H1 (cell line): ENCODE results near the gene ITGB5. TPM values are rescaled to one million over a fixed set of nuclear protein-coding genes. Genes with fewer than 3 reads are reported as not detected.

ENCODE experiments used
- CTCF ChIA-PET: fragments of 300-600 bp; sonication (Branson Sonifier 250); formaldehyde crosslinking; loops from one replicate; lab custom pipeline; 2021; ENCODE audit not compliant: partially characterized antibody; lab: Charles Lee
- POLR2A ChIA-PET: fragments of 300-600 bp; sonication (Branson Sonifier 250); formaldehyde crosslinking; loops from one replicate; lab custom pipeline; 2021; ENCODE audit warnings: inconsistent platforms; ENCODE audit not compliant: partially characterized antibody; lab: Charles Lee
- DNase-seq, 2 experiments: peaks; one replicate each; pipeline versions ENCODE4 v3.0.0 to v3.0.0-alpha.2; 2010 to 2022; ENCODE audit warnings: low spot score in 2 of 2, low read depth in 1 of 2, mixed read lengths in 1 of 2
- FAIRE-seq: peaks from 2 replicates; lab custom pipeline; 2011; peaks lifted over from hg19 to GRCh38; lab: Jason Lieb, UNC
- H2AFZ ChIP-seq: 2 replicates; pipeline ENCODE4 v1.8.1; 2012; ENCODE audit warnings: low read length, inconsistent platforms
- H2AK5ac ChIP-seq: 2 replicates; pipeline ENCODE4 v1.6.1; 2013; ENCODE audit warnings: low read depth, low read length
- H2BK120ac ChIP-seq: replicated peaks from 2 replicates; pipeline ENCODE3; 2013; ENCODE audit warnings: low read depth, low read length, inconsistent platforms
- H2BK12ac ChIP-seq: 2 replicates; pipeline ENCODE4 v1.6.1; 2013; ENCODE audit warnings: low read depth, low read length
- H2BK15ac ChIP-seq: 2 replicates; pipeline ENCODE4 v1.6.1; 2013; ENCODE audit warnings: low read length
- H2BK20ac ChIP-seq: 2 replicates; pipeline ENCODE4 v1.6.1; 2013; ENCODE audit warnings: low read length
- H2BK5ac ChIP-seq: 2 replicates; pipeline ENCODE4 v1.6.1; 2013; ENCODE audit warnings: low read depth, low read length
- H3K14ac ChIP-seq: 2 replicates; pipeline ENCODE4 v1.6.1; 2013; ENCODE audit warnings: inconsistent platforms; ENCODE audit not compliant: insufficient read length
- H3K18ac ChIP-seq: 2 replicates; pipeline ENCODE4 v1.6.1; 2013; ENCODE audit warnings: low read length; ENCODE audit errors: extremely low read depth
- H3K23ac ChIP-seq: 2 replicates; pipeline ENCODE4 v1.6.1; 2013; ENCODE audit warnings: inconsistent platforms; ENCODE audit not compliant: insufficient read length
- H3K23me2 ChIP-seq: 2 replicates; pipeline ENCODE4 v1.6.1; 2013; ENCODE audit warnings: low read depth, low read length
- H3K27ac ChIP-seq: 2 replicates; pipeline ENCODE4 v1.6.1; 2011; ENCODE audit warnings: low read depth, low read length, inconsistent platforms
- H3K27me3 ChIP-seq, 4 experiments: replicated peaks in 1 of 4; 1 replicate in 1 of 4; 2 replicates in 3 of 4; pipeline versions ENCODE4 v1.6.1 to v1.8.1; 2011 to 2013; ENCODE audit warnings: low read length in 3 of 4, mild to moderate bottlenecking in 3 of 4, inconsistent platforms in 2 of 4, mixed read lengths in 2 of 4, moderate library complexity in 1 of 4; ENCODE audit not compliant: control insufficient read depth in 3 of 4, insufficient read depth in 3 of 4; ENCODE audit errors: extremely low read depth in 1 of 4
- H3K36me3 ChIP-seq, 4 experiments: 2 replicates each; pipeline versions ENCODE4 v1.6.1 to v1.8.1; 2011 to 2013; ENCODE audit warnings: mild to moderate bottlenecking in 4 of 4, low read length in 3 of 4, moderate library complexity in 2 of 4, control low read depth in 1 of 4, inconsistent platforms in 1 of 4; ENCODE audit not compliant: insufficient read depth in 4 of 4, control insufficient read depth in 2 of 4
- H3K4ac ChIP-seq: replicated peaks from 2 replicates; pipeline ENCODE3; 2013; ENCODE audit warnings: low read length, low read depth, mixed read lengths, inconsistent platforms; ENCODE audit not compliant: insufficient read length
- H3K4me1 ChIP-seq, 4 experiments: replicated peaks in 1 of 4; 1 replicate in 1 of 4; 2 replicates in 3 of 4; pipeline versions ENCODE4 v1.6.1 to v1.8.1; 2011 to 2013; ENCODE audit warnings: low read length in 3 of 4, inconsistent platforms in 2 of 4, mixed read lengths in 1 of 4; ENCODE audit not compliant: insufficient read depth in 4 of 4, control insufficient read depth in 3 of 4
- H3K4me2 ChIP-seq, 2 experiments: 2 replicates each; pipeline versions ENCODE4 v1.6.1 to v1.8.1; 2011 to 2013; ENCODE audit warnings: low read depth in 2 of 2, low read length in 2 of 2, control low read depth in 1 of 2, inconsistent platforms in 1 of 2, mild to moderate bottlenecking in 1 of 2; ENCODE audit not compliant: insufficient read depth in 1 of 2
- H3K4me3 ChIP-seq, 4 experiments: fragments of 200-600, 300-600 bp in 1 of 4; sonication (generic), shearing (Covaris generic), sonication (Bioruptor Twin) in 1 of 4; 2 replicates each; pipeline versions ENCODE4 v1.5.1 to v1.8.1; 2011 to 2016; ENCODE audit warnings: low read length in 4 of 4, low read depth in 3 of 4, control low read depth in 2 of 4, inconsistent platforms in 2 of 4, mild to moderate bottlenecking in 2 of 4, mixed read lengths in 1 of 4, moderate library complexity in 1 of 4; ENCODE audit not compliant: insufficient read depth in 2 of 4; ENCODE audit errors: extremely low read depth in 1 of 4
- H3K56ac ChIP-seq: replicated peaks from 2 replicates; pipeline ENCODE3; 2013; ENCODE audit warnings: low read depth, mild to moderate bottlenecking, mixed read lengths, low read length, inconsistent platforms; ENCODE audit not compliant: insufficient read length
- H3K79me1 ChIP-seq: 2 replicates; pipeline ENCODE4 v1.6.1; 2013; ENCODE audit warnings: low read depth, low read length, control low read depth
- H3K79me2 ChIP-seq, 2 experiments: 2 replicates each; pipeline versions ENCODE4 v1.6.1 to v1.8.1; 2012 to 2013; ENCODE audit warnings: low read length in 2 of 2, mild to moderate bottlenecking in 2 of 2, inconsistent platforms in 1 of 2; ENCODE audit not compliant: insufficient read depth in 2 of 2, control insufficient read depth in 1 of 2
- H3K9ac ChIP-seq, 4 experiments: replicated peaks in 1 of 4; 1 replicate in 1 of 4; 2 replicates in 3 of 4; pipeline versions ENCODE4 v1.6.1 to v1.8.1; 2011 to 2013; ENCODE audit warnings: low read depth in 3 of 4, low read length in 3 of 4, control low read depth in 2 of 4, mild to moderate bottlenecking in 2 of 4, moderate library complexity in 2 of 4, inconsistent platforms in 1 of 4; ENCODE audit errors: extremely low read depth in 1 of 4
- H3K9me3 ChIP-seq, 2 experiments: 2 replicates each; pipeline versions ENCODE4 v1.6.1 to v1.8.1; 2012 to 2013; ENCODE audit warnings: mild to moderate bottlenecking in 2 of 2, moderate library complexity in 2 of 2, control low read depth in 1 of 2, inconsistent platforms in 1 of 2, low read depth in 1 of 2, low read length in 1 of 2, mixed read lengths in 1 of 2; ENCODE audit not compliant: insufficient read depth in 2 of 2
- H4K20me1 ChIP-seq, 2 experiments: replicated peaks in 1 of 2; 2 replicates each; pipeline versions ENCODE3 to v1.8.1; 2011 to 2013; ENCODE audit warnings: inconsistent platforms in 2 of 2, low read length in 2 of 2, mild to moderate bottlenecking in 1 of 2; ENCODE audit not compliant: insufficient read depth in 2 of 2, control insufficient read depth in 1 of 2
- H4K5ac ChIP-seq: 2 replicates; pipeline ENCODE4 v1.6.1; 2013; ENCODE audit warnings: low read length, low read depth, mixed read lengths, inconsistent platforms; ENCODE audit not compliant: insufficient read length
- H4K8ac ChIP-seq: 2 replicates; pipeline ENCODE4 v1.8.0; 2013; ENCODE audit warnings: mild to moderate bottlenecking, moderate library complexity, low read length, inconsistent platforms; ENCODE audit not compliant: insufficient read depth; ENCODE audit errors: extremely low read depth
- H4K91ac ChIP-seq: replicated peaks from 2 replicates; pipeline ENCODE3; 2013; ENCODE audit warnings: low read length, mixed read lengths, inconsistent platforms; ENCODE audit not compliant: insufficient read length
- BACH1 ChIP-seq: IDR thresholded peaks from 2 replicates; pipeline ENCODE4 v1.6.1; 2012; ENCODE audit warnings: low read length, improper control_type of control experiment
- CEBPB ChIP-seq: IDR thresholded peaks from 2 replicates; pipeline ENCODE4 v1.6.1; 2012; ENCODE audit warnings: low read depth, low read length
- CTBP2 ChIP-seq: IDR thresholded peaks from 2 replicates; pipeline ENCODE4 v1.7.0; 2011; ENCODE audit warnings: borderline replicate concordance, mild to moderate bottlenecking, moderate library complexity, mixed read lengths, low read length; ENCODE audit not compliant: insufficient read depth, insufficient read length
- POU5F1 ChIP-seq: IDR thresholded peaks from 2 replicates; pipeline ENCODE4 v1.6.1; 2011; ENCODE audit warnings: low read depth, mild to moderate bottlenecking, low read length, moderate library complexity
- RBBP5 ChIP-seq: IDR thresholded peaks from 2 replicates; pipeline ENCODE4 v1.7.1; 2012; ENCODE audit warnings: low read depth, mild to moderate bottlenecking, inconsistent platforms, low read length, moderate library complexity, borderline replicate concordance
- TAF1 ChIP-seq: IDR thresholded peaks from 2 replicates; pipeline ENCODE4 v1.6.1; 2011; ENCODE audit warnings: mild to moderate bottlenecking, low read depth, low read length
- WGBS, 2 experiments: shearing (Covaris generic) in 1 of 2; methylation state at CpG; one replicate each; pipeline versions ENCODE4 v1.1.6 to v1.1.7; 2013 to 2015; ENCODE audit warnings: low lambda C conversion rate in 2 of 2, mixed read lengths in 2 of 2, inconsistent platforms in 1 of 2, low coverage in 1 of 2, missing lambda C conversion rate in 1 of 2; ENCODE audit not compliant: insufficient replicate concordance in 2 of 2, insufficient coverage in 1 of 2, insufficient read length in 1 of 2; ENCODE audit errors: extremely low coverage in 1 of 2, missing lambda C conversion rate in 1 of 2; 5-methylcytosine and 5-hydroxymethylcytosine counted together
- polyA plus RNA-seq, 7 experiments: library from polyadenylated mRNA; depleted of rRNA in 3 of 7; stranded (reverse) in 5 of 7; unstranded in 2 of 7; fragments of >200 nt in 5 of 7; fragments of 200-250 nt in 2 of 7; gene quantifications; 1 replicate in 5 of 7; 2 replicates in 1 of 7; 4 replicates in 1 of 7; pipeline versions ENCODE4 v1.2.1 to v1.2.3, GENCODE V29; 2011 to 2013; ENCODE audit warnings: missing spikeins in 2 of 7, mixed read lengths in 2 of 7
- total RNA-seq: library from RNA; stranded (reverse); fragmentation: NEBNext Ultra II Directional; extraction: Animal tissue kit (Norgen Biotek cat#: 25700); gene quantifications from 2 replicates; pipeline ENCODE4 v1.2.1, GENCODE V29; 2021

The ITGB5 gene
- total and polyA plus RNA-seq, 2 of the 8 experiments (the other 6 are each of a cell fraction or from before 2014, with no cell fraction given) = 101 to 268 TPM

DNA sequence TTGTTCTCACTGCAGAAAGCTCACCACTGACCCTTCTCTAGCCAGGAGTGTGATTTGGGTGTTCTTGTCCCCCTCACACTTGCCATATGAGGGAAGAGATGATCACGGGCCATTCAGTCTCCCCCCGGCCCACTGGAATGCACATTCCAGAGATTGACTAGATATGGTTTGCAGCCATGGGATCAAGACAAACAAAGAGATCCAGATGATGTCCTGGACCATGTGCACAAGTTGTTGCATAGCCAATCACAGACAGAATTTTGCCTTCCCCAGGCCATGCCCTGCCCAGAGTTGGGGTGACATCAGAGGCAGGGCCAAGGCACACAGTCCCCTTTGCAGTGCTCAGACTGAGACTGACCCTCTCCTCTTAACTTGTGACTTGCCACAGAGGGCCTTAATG, 32.6 kb upstream of the ITGB5 start:
- Histone ChIP-seq H4K20me1 (no peaks in the 10 kb centered on the region), H3K79me1 (no peaks in the 10 kb centered on the region), H3K23ac (no peak overlapping the region), H3K4me3 (no peak overlapping the region), H3K36me3 (no peaks in the 10 kb centered on the region), H2BK20ac (no peak overlapping the region), H3K23me2 (no peaks in the 10 kb centered on the region), H3K79me2 (no peaks in the 10 kb centered on the region), H4K5ac (no peak overlapping the region), H3K4me1 (no peaks in the 10 kb centered on the region), H2AFZ (no peak overlapping the region), H2BK5ac (no peak overlapping the region), H2AK5ac (no peak overlapping the region), H2BK12ac (no peak overlapping the region), H3K56ac (no peak overlapping the region), H3K18ac (no peak overlapping the region), H3K9me3 (no peaks in the 10 kb centered on the region), H3K27me3 (no peaks in the 10 kb centered on the region; a peak in 1 of 7 replicates), H4K91ac (no peak overlapping the region), H2BK15ac (no peak overlapping the region), H3K4me2 (no peak overlapping the region), H4K8ac (no peak overlapping the region), H3K4ac (no peak overlapping the region), H3K27ac (no peak overlapping the region), H3K14ac (no peak overlapping the region), H2BK120ac (no peak overlapping the region), H3K9ac (no peak overlapping the region)
- ChIA-PET POLR2A (no interaction called here), CTCF (interaction anchor here (0.8 to 10.5 kb wide), 3 partner anchors 8 to 159 kb away, joined by 5 to 126 read pairs (median 6); partner anchors contain the start of gene MUC13)
- no peak for TF ChIP-seq TAF1
- no peak for TF ChIP-seq CTBP2
- no peak for TF ChIP-seq BACH1
- no peak for TF ChIP-seq POU5F1
- no peak for TF ChIP-seq CEBPB
- no peak for TF ChIP-seq RBBP5
- FAIRE-seq (no peak), DNase-seq (no peak)
- WGBS, 2 experiments = 96% methylated on average over 2 of the region's 2 CpGs; no CpG with 5 or more reads in 1 of the 2 experiments
